ENCODE measurements around the gene DMWD. TPM values are rescaled to one million over a fixed set of nuclear protein-coding genes. Genes with fewer than 3 reads are reported as not detected.
A peak's percentile ranks its signal among the peaks of the same experiment; 100 is the strongest.

Gene DMWD
- polyA plus RNA-seq, 1 donor (not counting 4 experiments of a cell fraction or from before 2014, with no cell fraction given): 10.1 TPM

DNA sequence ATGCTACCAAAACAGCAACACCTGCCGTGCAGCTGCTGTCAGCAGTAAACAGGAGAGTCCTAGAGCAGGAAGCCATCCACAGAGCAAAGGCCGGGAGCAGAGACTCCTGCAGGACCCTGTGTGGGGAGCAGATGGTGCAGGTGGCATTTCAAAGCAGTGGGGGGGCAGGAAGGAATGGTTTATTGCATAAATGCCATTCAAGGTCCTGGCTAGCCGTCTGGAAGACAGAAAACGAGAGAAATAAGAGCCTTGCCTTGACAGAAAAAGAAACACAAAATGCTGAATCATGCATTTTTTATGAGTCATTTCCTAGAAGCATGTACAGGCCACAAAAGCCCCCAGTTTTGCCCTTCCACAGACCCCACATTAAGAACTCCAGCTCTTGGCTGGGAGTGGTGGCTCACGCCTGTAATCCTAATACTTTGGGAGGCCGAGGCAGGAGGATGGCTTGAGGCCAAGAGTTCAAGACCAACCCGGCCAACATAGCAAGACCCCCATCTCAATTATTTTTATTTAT lies 17.1 kb upstream of the DMWD start:
- Histone ChIP-seq H3K27me3 (ENCODE audit: control insufficient read depth, extremely low read depth, insufficient read depth, low read length) (no peaks in the 10 kb centered on the region), H3K9me3 (ENCODE audit: control insufficient read depth, low read depth, low read length) (no peaks in the 10 kb centered on the region), H3K4me3 (ENCODE audit: control insufficient read depth in 2 of 3, extremely low read depth in 1 of 3, insufficient read depth in 2 of 3, low read depth in 1 of 3, low read length in 3 of 3) (peak overlapping the region in 1 of 3 experiments; percentile 26), H3K36me3 (ENCODE audit: control insufficient read depth in 2 of 2, extremely low read depth in 1 of 2, insufficient read depth in 2 of 2, low read length in 2 of 2) (peaks cover 2% of the 10 kb centered on the region in 2 experiments), H3K27ac (ENCODE audit: control insufficient read depth, insufficient read depth, low read length) (peak overlapping the region; percentile 56), H3K9me1 (ENCODE audit: control insufficient read depth, extremely low read depth, insufficient read depth, low read length) (no peaks in the 10 kb centered on the region), H4K20me1 (ENCODE audit: control insufficient read depth, extremely low read depth, insufficient read depth, low read length) (no peaks in the 10 kb centered on the region), H3K4me1 (ENCODE audit: control insufficient read depth, extremely low read depth, insufficient read depth, low read length) (peaks cover 26% of the 10 kb centered on the region), H3K4me2 (ENCODE audit: control insufficient read depth, extremely low read depth, insufficient read depth, low read depth, low read length) (peak overlapping the region; percentile 71), H3K9ac (ENCODE audit: control insufficient read depth, extremely low read depth, insufficient read depth, low read length) (no peak overlapping the region), H3K79me2 (ENCODE audit: control insufficient read depth, insufficient read depth, low read length) (no peaks in the 10 kb centered on the region), H2AFZ (ENCODE audit: control insufficient read depth, low read length) (peak overlapping the region; percentile 52)
- DNase-seq (ENCODE audit: low read depth, low spot score) (no peak), FAIRE-seq (peak; percentile 81)
- dilution Hi-C loops (cut with MboI; ENCODE audit: extremely low pct_ligation_motif_present, low sequenced_read_pairs): no loop called here
- TF ChIP-seq, protein P1, sequence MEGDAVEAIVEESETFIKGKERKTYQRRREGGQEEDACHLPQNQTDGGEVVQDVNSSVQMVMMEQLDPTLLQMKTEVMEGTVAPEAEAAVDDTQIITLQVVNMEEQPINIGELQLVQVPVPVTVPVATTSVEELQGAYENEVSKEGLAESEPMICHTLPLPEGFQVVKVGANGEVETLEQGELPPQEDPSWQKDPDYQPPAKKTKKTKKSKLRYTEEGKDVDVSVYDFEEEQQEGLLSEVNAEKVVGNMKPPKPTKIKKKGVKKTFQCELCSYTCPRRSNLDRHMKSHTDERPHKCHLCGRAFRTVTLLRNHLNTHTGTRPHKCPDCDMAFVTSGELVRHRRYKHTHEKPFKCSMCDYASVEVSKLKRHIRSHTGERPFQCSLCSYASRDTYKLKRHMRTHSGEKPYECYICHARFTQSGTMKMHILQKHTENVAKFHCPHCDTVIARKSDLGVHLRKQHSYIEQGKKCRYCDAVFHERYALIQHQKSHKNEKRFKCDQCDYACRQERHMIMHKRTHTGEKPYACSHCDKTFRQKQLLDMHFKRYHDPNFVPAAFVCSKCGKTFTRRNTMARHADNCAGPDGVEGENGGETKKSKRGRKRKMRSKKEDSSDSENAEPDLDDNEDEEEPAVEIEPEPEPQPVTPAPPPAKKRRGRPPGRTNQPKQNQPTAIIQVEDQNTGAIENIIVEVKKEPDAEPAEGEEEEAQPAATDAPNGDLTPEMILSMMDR (optimal IDR thresholded peaks at IDR 0.05 in 1 of 3, IDR thresholded peaks at IDR 0.05 in 1 of 3, conservative IDR thresholded peaks at IDR 0.05 in 1 of 3; ENCODE audit: extremely low read depth in 1 of 3, insufficient read depth in 2 of 3, low read length in 3 of 3): no peak

DNA sequence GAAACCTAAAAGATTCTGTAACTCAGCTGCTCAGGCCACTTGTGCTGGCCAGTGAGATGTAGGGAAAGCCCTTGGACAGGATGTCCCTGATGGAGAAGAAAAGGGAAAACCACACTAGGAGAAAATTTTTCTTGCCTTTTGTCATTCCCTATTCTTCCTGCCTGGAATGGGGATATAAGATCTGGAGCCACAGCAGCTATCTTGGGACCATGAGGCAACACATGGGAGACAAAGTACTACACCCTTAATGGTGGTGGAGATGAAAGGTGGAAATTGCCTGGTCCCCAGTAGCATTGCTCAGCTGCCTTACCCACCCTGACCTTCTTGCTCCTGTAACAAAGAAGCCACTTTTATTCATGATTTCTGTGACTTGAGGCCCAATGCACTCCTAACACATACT lies 13.1 kb upstream of the DMWD start:
- FAIRE-seq (no peak), DNase-seq (ENCODE audit: low read depth, low spot score) (no peak)
- H3K27ac ChIP-seq (ENCODE audit: control insufficient read depth, insufficient read depth, low read length): no peak overlapping the region
- no peaks in the 10 kb centered on the region for H3K27me3 ChIP-seq (ENCODE audit: control insufficient read depth, extremely low read depth, insufficient read depth, low read length)
- dilution Hi-C loops (cut with MboI; ENCODE audit: extremely low pct_ligation_motif_present, low sequenced_read_pairs): no loop called here
- no peak overlapping the region for H3K9ac ChIP-seq (ENCODE audit: control insufficient read depth, extremely low read depth, insufficient read depth, low read length)
- no peaks in the 10 kb centered on the region for H3K36me3 ChIP-seq (ENCODE audit: control insufficient read depth in 2 of 2, extremely low read depth in 1 of 2, insufficient read depth in 2 of 2, low read length in 2 of 2)
- H3K4me1 ChIP-seq (ENCODE audit: control insufficient read depth, extremely low read depth, insufficient read depth, low read length): peaks cover 11% of the 10 kb centered on the region
- H3K9me1 ChIP-seq (ENCODE audit: control insufficient read depth, extremely low read depth, insufficient read depth, low read length): no peaks in the 10 kb centered on the region
- H4K20me1 ChIP-seq (ENCODE audit: control insufficient read depth, extremely low read depth, insufficient read depth, low read length): no peaks in the 10 kb centered on the region
- no peaks in the 10 kb centered on the region for H3K79me2 ChIP-seq (ENCODE audit: control insufficient read depth, insufficient read depth, low read length)
- no peak overlapping the region for H3K4me2 ChIP-seq (ENCODE audit: control insufficient read depth, extremely low read depth, insufficient read depth, low read depth, low read length)
- TF ChIP-seq EZH2 (IDR thresholded peaks at IDR 0.05; ENCODE audit: low read length): no peak
- TF ChIP-seq, protein P1 (optimal IDR thresholded peaks at IDR 0.05 in 1 of 3, IDR thresholded peaks at IDR 0.05 in 1 of 3, conservative IDR thresholded peaks at IDR 0.05 in 1 of 3; ENCODE audit: extremely low read depth in 1 of 3, insufficient read depth in 2 of 3, low read length in 3 of 3): no peak
- H3K4me3 ChIP-seq (ENCODE audit: control insufficient read depth in 2 of 3, extremely low read depth in 1 of 3, insufficient read depth in 2 of 3, low read depth in 1 of 3, low read length in 3 of 3): no peak overlapping the region
- no peak overlapping the region for H2AFZ ChIP-seq (ENCODE audit: control insufficient read depth, low read length)
- H3K9me3 ChIP-seq (ENCODE audit: control insufficient read depth, low read depth, low read length): no peaks in the 10 kb centered on the region
